ENCODE results near the gene PGM5.
"Not testable (repeated sequence)": the region's sequence is repeated elsewhere in the genome, so short reads cannot be mapped to it uniquely, and the experiment has no call there.

The PGM5 gene

GRCh38 chr9:68390737-68391136, 34.3 kb downstream of the PGM5 start:
- H3K4me2 ChIP-seq (ENCODE audit: low read depth, low read length, poor library complexity, severe bottlenecking); H3F3A ChIP-seq (ENCODE audit: insufficient read depth); H3K4me3 ChIP-seq (ENCODE audit: insufficient read depth, low read length, poor library complexity, severe bottlenecking); H3K9ac ChIP-seq (ENCODE audit: low read length); H4K20me1 ChIP-seq (ENCODE audit: low read depth, low read length); H2AFZ ChIP-seq (ENCODE audit: low read depth, low read length, severe bottlenecking); H3K79me2 ChIP-seq (ENCODE audit: insufficient read depth, low read length); H3K9me3 ChIP-seq (ENCODE audit: insufficient read depth, low read length); H3K27me3 ChIP-seq (ENCODE audit: low read length); H3K36me3 ChIP-seq (ENCODE audit: low read length); H3K9me2 ChIP-seq (replicated peaks; ENCODE audit: insufficient read depth, low read length); H3K27ac ChIP-seq (ENCODE audit: low read depth, low read length): not testable (repeated sequence)

GRCh38 chr9:68396411-68397094, 40.1 kb downstream of the PGM5 start:
- not testable (repeated sequence) for H3K9ac ChIP-seq (ENCODE audit: low read length); H3F3A ChIP-seq (ENCODE audit: insufficient read depth); H3K9me2 ChIP-seq (replicated peaks; ENCODE audit: insufficient read depth, low read length); H3K27ac ChIP-seq (ENCODE audit: low read depth, low read length); H2AFZ ChIP-seq (ENCODE audit: low read depth, low read length, severe bottlenecking); H3K79me2 ChIP-seq (ENCODE audit: insufficient read depth, low read length); H3K27me3 ChIP-seq (ENCODE audit: low read length); H3K9me3 ChIP-seq (ENCODE audit: insufficient read depth, low read length); H3K4me3 ChIP-seq (ENCODE audit: insufficient read depth, low read length, poor library complexity, severe bottlenecking); H4K20me1 ChIP-seq (ENCODE audit: low read depth, low read length); H3K4me2 ChIP-seq (ENCODE audit: low read depth, low read length, poor library complexity, severe bottlenecking); H3K36me3 ChIP-seq (ENCODE audit: low read length)

GRCh38 chr9:68397095-68397423, 40.6 kb downstream of the PGM5 start:
- not testable (repeated sequence) for H3K9ac ChIP-seq (ENCODE audit: low read length); H2AFZ ChIP-seq (ENCODE audit: low read depth, low read length, severe bottlenecking); H3K27ac ChIP-seq (ENCODE audit: low read depth, low read length); H3K79me2 ChIP-seq (ENCODE audit: insufficient read depth, low read length); H3K4me2 ChIP-seq (ENCODE audit: low read depth, low read length, poor library complexity, severe bottlenecking); H3K9me3 ChIP-seq (ENCODE audit: insufficient read depth, low read length); H3K36me3 ChIP-seq (ENCODE audit: low read length); H3K9me2 ChIP-seq (replicated peaks; ENCODE audit: insufficient read depth, low read length); H3K27me3 ChIP-seq (ENCODE audit: low read length); H3K4me3 ChIP-seq (ENCODE audit: insufficient read depth, low read length, poor library complexity, severe bottlenecking); H3F3A ChIP-seq (ENCODE audit: insufficient read depth); H4K20me1 ChIP-seq (ENCODE audit: low read depth, low read length)

GRCh38 chr9:68397796-68398195, 41.4 kb downstream of the PGM5 start:
- not testable (repeated sequence) for H3K79me2 ChIP-seq (ENCODE audit: insufficient read depth, low read length); H3K9ac ChIP-seq (ENCODE audit: low read length); H3K4me3 ChIP-seq (ENCODE audit: insufficient read depth, low read length, poor library complexity, severe bottlenecking); H3K9me2 ChIP-seq (replicated peaks; ENCODE audit: insufficient read depth, low read length); H3K4me2 ChIP-seq (ENCODE audit: low read depth, low read length, poor library complexity, severe bottlenecking); H2AFZ ChIP-seq (ENCODE audit: low read depth, low read length, severe bottlenecking); H3K9me3 ChIP-seq (ENCODE audit: insufficient read depth, low read length); H3F3A ChIP-seq (ENCODE audit: insufficient read depth); H4K20me1 ChIP-seq (ENCODE audit: low read depth, low read length); H3K36me3 ChIP-seq (ENCODE audit: low read length); H3K27ac ChIP-seq (ENCODE audit: low read depth, low read length); H3K27me3 ChIP-seq (ENCODE audit: low read length)

GRCh38 chr9:68398324-68398723, 41.9 kb downstream of the PGM5 start:
- not testable (repeated sequence) for H3K9me3 ChIP-seq (ENCODE audit: insufficient read depth, low read length); H3K4me3 ChIP-seq (ENCODE audit: insufficient read depth, low read length, poor library complexity, severe bottlenecking); H4K20me1 ChIP-seq (ENCODE audit: low read depth, low read length); H3K36me3 ChIP-seq (ENCODE audit: low read length); H3K79me2 ChIP-seq (ENCODE audit: insufficient read depth, low read length); H3K27ac ChIP-seq (ENCODE audit: low read depth, low read length); H3F3A ChIP-seq (ENCODE audit: insufficient read depth); H3K4me2 ChIP-seq (ENCODE audit: low read depth, low read length, poor library complexity, severe bottlenecking); H3K9ac ChIP-seq (ENCODE audit: low read length); H3K27me3 ChIP-seq (ENCODE audit: low read length); H2AFZ ChIP-seq (ENCODE audit: low read depth, low read length, severe bottlenecking); H3K9me2 ChIP-seq (replicated peaks; ENCODE audit: insufficient read depth, low read length)

GRCh38 chr9:68404421-68405185, 48.2 kb downstream of the PGM5 start:
- H3K27ac ChIP-seq (ENCODE audit: low read depth, low read length); H3K9ac ChIP-seq (ENCODE audit: low read length); H3K79me2 ChIP-seq (ENCODE audit: insufficient read depth, low read length); H3K4me3 ChIP-seq (ENCODE audit: insufficient read depth, low read length, poor library complexity, severe bottlenecking); H3K4me2 ChIP-seq (ENCODE audit: low read depth, low read length, poor library complexity, severe bottlenecking); H2AFZ ChIP-seq (ENCODE audit: low read depth, low read length, severe bottlenecking); H3K9me3 ChIP-seq (ENCODE audit: insufficient read depth, low read length); H3K9me2 ChIP-seq (replicated peaks; ENCODE audit: insufficient read depth, low read length); H3K27me3 ChIP-seq (ENCODE audit: low read length); H4K20me1 ChIP-seq (ENCODE audit: low read depth, low read length); H3F3A ChIP-seq (ENCODE audit: insufficient read depth); H3K36me3 ChIP-seq (ENCODE audit: low read length): not testable (repeated sequence)

- H3K9ac ChIP-seq (ENCODE audit: low read length); H3K4me2 ChIP-seq (ENCODE audit: low read depth, low read length, poor library complexity, severe bottlenecking); H4K20me1 ChIP-seq (ENCODE audit: low read depth, low read length); H2AFZ ChIP-seq (ENCODE audit: low read depth, low read length, severe bottlenecking); H3K36me3 ChIP-seq (ENCODE audit: low read length); H3K9me2 ChIP-seq (replicated peaks; ENCODE audit: insufficient read depth, low read length); H3K79me2 ChIP-seq (ENCODE audit: insufficient read depth, low read length); H3K4me3 ChIP-seq (ENCODE audit: insufficient read depth, low read length, poor library complexity, severe bottlenecking); H3K27ac ChIP-seq (ENCODE audit: low read depth, low read length); H3K27me3 ChIP-seq (ENCODE audit: low read length); H3F3A ChIP-seq (ENCODE audit: insufficient read depth); H3K9me3 ChIP-seq (ENCODE audit: insufficient read depth, low read length): not testable (repeated sequence)
Observed at GRCh38 chr9:68411865-68412264, 55.5 kb downstream of the PGM5 start.

GRCh38 chr9:68412754-68413153, 56.3 kb downstream of the PGM5 start:
- H2AFZ ChIP-seq (ENCODE audit: low read depth, low read length, severe bottlenecking); H3K9me2 ChIP-seq (replicated peaks; ENCODE audit: insufficient read depth, low read length); H3K4me2 ChIP-seq (ENCODE audit: low read depth, low read length, poor library complexity, severe bottlenecking); H3K27me3 ChIP-seq (ENCODE audit: low read length); H3K4me3 ChIP-seq (ENCODE audit: insufficient read depth, low read length, poor library complexity, severe bottlenecking); H3K36me3 ChIP-seq (ENCODE audit: low read length); H3K79me2 ChIP-seq (ENCODE audit: insufficient read depth, low read length); H3K9ac ChIP-seq (ENCODE audit: low read length); H3K27ac ChIP-seq (ENCODE audit: low read depth, low read length); H3F3A ChIP-seq (ENCODE audit: insufficient read depth); H4K20me1 ChIP-seq (ENCODE audit: low read depth, low read length); H3K9me3 ChIP-seq (ENCODE audit: insufficient read depth, low read length): not testable (repeated sequence)
